Small intestine (tissue), 16 donors: Measurements from ENCODE around the gene TMEM263. TPM values are rescaled to one million over a fixed set of nuclear protein-coding genes. Genes with fewer than 3 reads are reported as not detected.

ENCODE experiments used
- DNase-seq, 2 donors: peaks; one replicate each; pipeline versions ENCODE4 v3.0.0 to v3.0.0-alpha.2; 2013
- FAIRE-seq: peaks from 2 replicates; lab custom pipeline; 2012; peaks lifted over from hg19 to GRCh38; lab: Jason Lieb, UNC
- H3K27ac ChIP-seq, 3 donors: one replicate each; pipeline ENCODE4 v1.5.1; 2013; ENCODE audit warnings: low read length in 2 of 3, mild to moderate bottlenecking in 2 of 3, control low read depth in 1 of 3, inconsistent platforms in 1 of 3, low read depth in 1 of 3, moderate library complexity in 1 of 3
- H3K27me3 ChIP-seq, 3 donors: one replicate each; pipeline ENCODE4 v1.6.1; 2013; ENCODE audit warnings: low read length in 3 of 3, inconsistent platforms in 1 of 3; ENCODE audit not compliant: control insufficient read depth in 3 of 3, insufficient read depth in 3 of 3
- H3K36me3 ChIP-seq, 3 donors: one replicate each; pipeline ENCODE4 v1.6.1; 2013; ENCODE audit warnings: low read length in 3 of 3, inconsistent platforms in 1 of 3, low read depth in 1 of 3, mild to moderate bottlenecking in 1 of 3, moderate library complexity in 1 of 3; ENCODE audit not compliant: control insufficient read depth in 3 of 3, insufficient read depth in 2 of 3
- H3K4me1 ChIP-seq, 3 donors: one replicate each; pipeline ENCODE4 v1.6.1; 2013; ENCODE audit warnings: low read length in 2 of 3, inconsistent platforms in 1 of 3, low read depth in 1 of 3, mild to moderate bottlenecking in 1 of 3, moderate library complexity in 1 of 3; ENCODE audit not compliant: control insufficient read depth in 3 of 3, insufficient read depth in 2 of 3
- H3K4me3 ChIP-seq, 3 donors: one replicate each; pipeline ENCODE4 v1.5.1; 2013; ENCODE audit warnings: low read length in 3 of 3, control low read depth in 1 of 3, inconsistent platforms in 1 of 3, low read depth in 1 of 3, mild to moderate bottlenecking in 1 of 3, moderate library complexity in 1 of 3
- H3K9me3 ChIP-seq, 2 donors: one replicate each; pipeline ENCODE4 v1.6.1; 2013; ENCODE audit warnings: low read depth in 1 of 2, low read length in 1 of 2; ENCODE audit not compliant: control insufficient read depth in 2 of 2, insufficient read depth in 1 of 2
- WGBS, 3 donors: extraction: QIAGEN DNeasy Blood & Tissue Kit; methylation state at CpG; one replicate each; pipeline ENCODE4 v1.1.7; 2013; 5-methylcytosine and 5-hydroxymethylcytosine counted together
- long read RNA-seq, 10 donors: transcript quantifications; one replicate each; lab custom pipeline, GENCODE V29; 2026
- polyA plus RNA-seq, 4 donors: library from polyadenylated mRNA; stranded (reverse) in 3 of 4; unstranded in 1 of 4; fragments of 200-250 nt in 3 of 4; fragments of 120-200 nt in 1 of 4; gene quantifications; one replicate each; pipeline versions ENCODE4 v1.2.1 to v1.2.3, GENCODE V29; 2013
- donor health status: healthy with polysubstance abuse.
- donor health status: control.
- donor health status: control.
- donor health status: Bipolar disorder and iron deficiency.
- donor health status: healthy.

The TMEM263 gene
- 10 to 100 TPM; 12.7 to 41.0 (median 20.5) TPM for polyA plus RNA-seq
- long read RNA-seq, donor 1, transcript TMEM263-201 (4 exons, 3,362 nt), result major isoform, 6 of 36 reads
- long read RNA-seq, donor 1, partial matches to known transcripts, result 0 of 36 reads
- long read RNA-seq, donor 1, other reads (novel, unspliced or antisense), result 23 of 36 reads
- long read RNA-seq, donor 2, partial matches to known transcripts, result 0 of 6 reads
- long read RNA-seq, donor 2, other reads (novel, unspliced or antisense), result 0 of 6 reads
- long read RNA-seq, donor 3, partial matches to known transcripts, result 0 of 3 reads
- long read RNA-seq, donor 3, other reads (novel, unspliced or antisense), result 0 of 3 reads
- long read RNA-seq, donor 4, result 0 reads
- long read RNA-seq, donor 5, partial matches to known transcripts, result 0 of 3 reads
- long read RNA-seq, donor 5, other reads (novel, unspliced or antisense), result 0 of 3 reads
- long read RNA-seq, donor 6, transcript TMEM263-201 (4 exons, 3,362 nt), result major isoform, 6 of 8 reads
- long read RNA-seq, donor 6, partial matches to known transcripts, result 0 of 8 reads
- long read RNA-seq, donor 6, other reads (novel, unspliced or antisense), result 0 of 8 reads
- long read RNA-seq, donor 7, result 0 reads
- long read RNA-seq, donor 8, partial matches to known transcripts, result 0 of 6 reads
- long read RNA-seq, donor 8, other reads (novel, unspliced or antisense), result 0 of 6 reads
- long read RNA-seq, donor 9, partial matches to known transcripts, result 0 of 3 reads
- long read RNA-seq, donor 9, other reads (novel, unspliced or antisense), result 0 of 3 reads
- long read RNA-seq, donor 10, transcript TMEM263-204 (3 exons, 3,349 nt), result minor isoform, 8 of 21 reads
- long read RNA-seq, donor 10, transcript TMEM263-201 (4 exons, 3,362 nt), result major isoform, 10 of 21 reads
- long read RNA-seq, donor 10, partial matches to known transcripts, result 0 of 21 reads
- long read RNA-seq, donor 10, other reads (novel, unspliced or antisense), result 0 of 21 reads

DNA sequence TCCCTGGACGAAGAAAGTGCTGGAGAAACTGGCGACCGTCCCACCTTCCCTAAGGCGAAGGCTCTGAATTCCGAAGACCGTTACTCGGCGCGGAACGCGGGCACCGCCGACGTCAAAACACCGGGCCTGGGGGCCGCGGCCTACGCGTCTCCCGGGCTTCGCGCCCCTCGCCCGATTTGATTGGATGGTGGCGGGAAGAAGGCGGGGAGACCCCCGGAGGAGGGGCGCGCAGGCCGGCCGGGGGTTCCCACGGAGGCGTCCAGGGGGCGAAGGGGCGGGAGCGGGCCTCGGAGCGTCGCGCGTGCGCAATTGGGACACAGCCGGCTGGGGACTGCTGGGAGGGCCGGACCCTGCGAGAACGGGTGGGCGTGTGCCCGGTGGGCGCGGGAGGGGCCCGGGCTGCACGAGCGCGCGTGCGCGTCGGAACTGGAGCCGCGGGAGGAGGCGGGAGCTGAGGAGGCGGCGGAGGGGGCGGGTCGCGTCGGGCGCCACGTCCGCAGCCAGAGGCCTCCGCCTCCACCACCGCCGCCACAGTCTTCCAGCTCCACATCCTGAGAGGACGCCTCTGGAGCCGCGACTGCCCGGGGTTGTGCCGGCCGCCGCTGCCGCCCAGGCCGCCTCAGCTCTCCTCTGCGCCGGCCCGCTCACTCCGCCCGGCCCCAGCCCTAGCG, at the start of gene TMEM263:
TSS of gene TMEM263 (plus strand) at position 531 of the 671 bp plus-strand sequence. CDS start 11,210 bp downstream, outside the sequence.
- DNase-seq (peak; percentile 78 to 95), FAIRE-seq (no peak)
- H3K9me3 ChIP-seq, result no peaks in the 10 kb centered on the region
- no peaks in the 10 kb centered on the region for H3K27me3 ChIP-seq
- WGBS, 3 donors, result 0 to 1% (median 1%) methylated on average over 54 to 88 of the region's 88 CpGs
- H3K27ac ChIP-seq, result peak within 1 kb of the TSS; percentile 91 to 99 (median 98)
- peaks cover 0 to 3% (median 0%) of the 10 kb centered on the region in 3 donors for H3K36me3 ChIP-seq
- H3K4me3 ChIP-seq, result peak within 1 kb of the TSS; percentile 63 to 98 (median 95)
- H3K4me1 ChIP-seq, result peaks cover 0 to 7% (median 0%) of the 10 kb centered on the region in 3 donors

DNA sequence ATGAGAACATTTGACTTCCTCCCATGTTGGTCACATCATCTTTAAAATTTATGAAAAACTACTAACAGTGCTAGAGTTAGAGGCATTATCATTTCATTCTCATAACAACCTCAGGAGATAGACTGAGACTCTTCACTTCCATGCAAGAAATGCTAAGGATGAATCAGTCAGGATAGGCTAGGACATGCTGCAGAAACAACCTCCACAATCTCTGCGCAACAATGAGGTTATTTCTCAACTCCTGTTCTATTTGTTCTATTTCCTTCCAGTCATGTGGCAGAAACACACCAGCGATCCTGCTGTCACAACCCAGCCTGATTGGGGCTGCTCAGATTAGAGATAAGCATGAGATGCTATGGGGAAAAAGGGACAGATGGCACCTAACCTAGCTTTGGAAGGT, 49.0 kb upstream of the TMEM263 start:
- DNase-seq (no peak), FAIRE-seq (no peak)
- WGBS, 3 donors, result 68 to 72% (median 69%) methylated on average over 2 of the region's 2 CpGs
- no peaks in the 10 kb centered on the region for H3K9me3 ChIP-seq
- H3K36me3 ChIP-seq, result no peaks in the 10 kb centered on the region
- H3K4me3 ChIP-seq, result no peak overlapping the region
- H3K27ac ChIP-seq, result no peak overlapping the region
- peaks cover 0 to 7% (median 0%) of the 10 kb centered on the region in 3 donors for H3K27me3 ChIP-seq
- peaks cover 0 to 2% (median 0%) of the 10 kb centered on the region in 3 donors for H3K4me1 ChIP-seq

DNA sequence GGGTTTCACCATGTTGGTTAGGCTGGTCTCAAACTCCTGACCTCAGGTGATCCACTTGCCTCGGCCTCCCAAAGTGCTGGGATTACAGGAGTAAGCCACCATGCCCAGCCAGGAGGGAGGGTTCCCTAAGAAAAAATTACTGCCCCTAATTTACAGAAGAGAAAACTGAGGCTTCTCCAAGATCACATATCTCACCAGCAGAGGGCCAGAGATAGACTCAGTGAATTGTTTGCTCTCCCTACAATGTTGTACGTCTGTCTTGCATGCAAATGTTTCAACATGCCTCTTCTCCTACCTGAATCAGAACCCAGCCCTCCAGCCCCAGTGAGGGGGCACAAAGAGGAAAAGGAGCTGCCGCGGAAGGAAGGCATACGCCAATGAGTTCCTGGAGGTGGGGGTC, 48.3 kb upstream of the TMEM263 start:
- no peak for DNase-seq
- Histone ChIP-seq H3K4me1 (peaks cover 0 to 2% (median 0%) of the 10 kb centered on the region in 3 donors), H3K27me3 (peaks cover 0 to 7% (median 0%) of the 10 kb centered on the region in 3 donors), H3K27ac (no peak overlapping the region), H3K4me3 (no peak overlapping the region), H3K9me3 (no peaks in the 10 kb centered on the region), H3K36me3 (no peaks in the 10 kb centered on the region)
- WGBS, 3 donors, result 69 to 79% (median 70%) methylated on average over 5 of the region's 5 CpGs
- no peak for FAIRE-seq

DNA sequence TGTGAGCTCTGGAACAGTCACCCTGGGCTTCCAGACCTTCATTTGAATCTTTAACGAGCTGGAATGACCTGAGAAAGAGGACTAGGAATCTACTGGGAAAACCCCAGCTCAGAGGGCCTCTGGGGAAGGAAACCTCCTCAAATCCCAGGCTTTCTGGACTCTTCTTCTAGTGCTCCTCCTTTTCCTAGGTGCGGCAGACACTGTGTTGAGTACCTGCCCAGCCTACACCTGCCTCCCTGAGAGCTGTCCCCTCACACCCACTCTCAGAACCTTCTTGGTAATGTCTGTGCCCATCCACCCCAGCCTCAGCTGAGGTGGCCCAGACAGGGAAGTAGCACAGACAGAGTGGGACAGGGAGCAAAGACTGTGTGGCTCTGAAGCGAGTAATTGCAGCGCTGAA, 47.9 kb upstream of the TMEM263 start:
- no peak overlapping the region for H3K4me3 ChIP-seq
- FAIRE-seq, result no peak
- no peak overlapping the region for H3K27ac ChIP-seq
- H3K27me3 ChIP-seq, result peaks cover 0 to 7% (median 0%) of the 10 kb centered on the region in 3 donors
- WGBS, 3 donors, result 65 to 78% (median 75%) methylated on average over 3 to 4 of the region's 4 CpGs
- H3K9me3 ChIP-seq, result no peaks in the 10 kb centered on the region
- no peak for DNase-seq
- H3K4me1 ChIP-seq, result peaks cover 0 to 2% (median 0%) of the 10 kb centered on the region in 3 donors
- no peaks in the 10 kb centered on the region for H3K36me3 ChIP-seq

DNA sequence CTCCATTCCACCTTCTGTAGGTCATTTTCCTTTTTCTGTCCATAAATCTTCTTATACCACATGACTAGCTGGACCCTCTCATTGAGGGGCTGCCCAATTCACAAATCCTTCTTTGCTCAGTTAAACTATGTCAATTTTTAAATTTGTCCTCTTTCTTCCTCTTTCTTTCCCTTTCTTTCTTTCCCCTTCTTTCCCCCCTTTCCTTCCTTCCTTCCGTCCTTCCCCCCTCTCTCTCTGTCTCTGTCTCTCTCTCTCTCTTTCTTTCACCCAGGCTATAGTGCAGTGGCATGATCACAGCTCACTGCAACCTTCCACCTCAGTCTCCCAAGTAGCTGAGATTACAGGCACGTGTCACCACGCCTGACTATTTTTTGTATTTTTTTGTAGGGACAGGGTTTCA, 47.1 kb upstream of the TMEM263 start:
- WGBS, 3 donors, result 82 to 89% (median 86%) methylated on average over 3 of the region's 3 CpGs
- DNase-seq, result no peak
- Histone ChIP-seq H3K4me1 (no peaks in the 10 kb centered on the region), H3K4me3 (no peak overlapping the region), H3K36me3 (no peaks in the 10 kb centered on the region), H3K27me3 (no peaks in the 10 kb centered on the region), H3K9me3 (no peaks in the 10 kb centered on the region), H3K27ac (no peak overlapping the region)
- FAIRE-seq, result no peak

DNA sequence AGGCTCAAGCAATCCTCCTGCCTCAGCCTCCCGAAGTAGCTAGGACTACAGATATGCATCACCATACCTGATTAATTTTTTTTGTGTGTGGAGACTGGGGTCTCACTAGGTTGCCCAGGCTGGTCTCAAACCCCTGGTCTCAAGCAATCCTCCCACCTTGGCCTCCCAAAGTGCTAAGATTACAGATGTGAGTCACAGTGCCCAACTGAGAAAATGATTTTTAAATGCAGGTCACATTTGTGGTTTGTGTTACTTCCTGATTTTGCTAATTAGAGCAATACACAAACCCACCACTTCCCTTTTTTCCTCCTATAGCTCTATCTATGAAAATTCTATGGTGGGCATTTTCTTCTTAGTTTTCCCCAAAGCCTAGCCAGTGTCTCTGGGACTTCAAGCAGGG, 45.5 kb upstream of the TMEM263 start:
- 83 to 95% (median 85%) methylated on average over 1 of the region's 1 CpG for WGBS, 3 donors
- FAIRE-seq, result no peak
- H3K9me3 ChIP-seq, result no peaks in the 10 kb centered on the region
- DNase-seq, result no peak
- H3K4me1 ChIP-seq, result no peaks in the 10 kb centered on the region
- H3K27ac ChIP-seq, result no peak overlapping the region
- H3K4me3 ChIP-seq, result no peak overlapping the region
- H3K27me3 ChIP-seq, result no peaks in the 10 kb centered on the region
- no peaks in the 10 kb centered on the region for H3K36me3 ChIP-seq

DNA sequence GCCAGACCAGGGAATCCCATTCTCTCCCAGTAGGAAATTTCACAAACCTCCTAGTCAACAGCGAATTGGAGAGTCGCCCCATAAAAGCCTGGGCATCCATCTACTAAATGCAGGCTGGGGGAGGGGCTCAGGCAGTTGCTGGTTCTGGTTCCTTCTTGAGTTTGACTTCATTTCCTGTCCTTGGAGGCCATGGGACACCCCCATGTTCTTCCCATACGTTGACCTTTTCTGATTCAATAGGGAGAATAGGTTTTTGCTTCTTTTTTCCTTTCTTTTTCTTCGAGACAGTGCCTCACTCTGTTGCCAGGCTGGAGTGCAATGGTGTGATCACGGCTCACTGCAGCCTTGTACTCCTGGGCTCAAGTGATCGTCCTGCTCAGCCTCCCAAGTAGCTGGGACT, 44.1 kb upstream of the TMEM263 start:
- no peaks in the 10 kb centered on the region for H3K36me3 ChIP-seq
- no peak overlapping the region for H3K4me3 ChIP-seq
- H3K27me3 ChIP-seq, result no peaks in the 10 kb centered on the region
- no peak overlapping the region for H3K27ac ChIP-seq
- WGBS, 3 donors, result 82 to 95% (median 89%) methylated on average over 6 of the region's 6 CpGs
- no peaks in the 10 kb centered on the region for H3K9me3 ChIP-seq
- no peak for FAIRE-seq
- no peak for DNase-seq
- no peaks in the 10 kb centered on the region for H3K4me1 ChIP-seq

DNA sequence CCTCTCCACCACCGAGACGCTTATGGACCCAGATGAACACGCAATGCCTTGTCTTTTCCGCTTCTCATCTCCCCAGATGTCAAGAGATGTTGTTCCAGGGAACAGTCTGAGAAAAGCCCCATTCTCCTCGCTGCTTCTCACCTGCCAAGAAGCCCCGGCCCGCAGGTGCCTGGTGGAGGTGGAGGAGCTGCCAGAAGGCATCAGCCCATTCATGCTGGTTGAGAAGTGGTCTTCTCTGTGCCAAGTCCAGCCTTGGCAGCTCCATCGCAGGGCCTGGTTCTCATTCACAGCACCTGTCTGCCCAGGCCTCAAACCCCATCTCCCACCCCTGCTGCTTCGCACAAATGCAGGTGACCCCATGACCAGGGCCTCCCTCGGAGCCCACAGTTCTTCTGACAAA, 42.3 kb upstream of the TMEM263 start:
- H3K27me3 ChIP-seq, result no peaks in the 10 kb centered on the region
- H3K4me1 ChIP-seq, result no peaks in the 10 kb centered on the region
- H3K9me3 ChIP-seq, result no peaks in the 10 kb centered on the region
- H3K27ac ChIP-seq, result no peak overlapping the region
- no peaks in the 10 kb centered on the region for H3K36me3 ChIP-seq
- no peak for DNase-seq
- WGBS, 3 donors, result 95 to 99% (median 96%) methylated on average over 10 of the region's 10 CpGs
- FAIRE-seq, result no peak
- H3K4me3 ChIP-seq, result no peak overlapping the region
